ENCODE data around the gene JPH4.
A peak's percentile ranks its signal among the peaks of the same experiment; 100 is the strongest.
"Not testable (repeated sequence)": the region's sequence is repeated elsewhere in the genome, so short reads cannot be mapped to it uniquely, and the experiment has no call there.

JPH4 gene

DNA sequence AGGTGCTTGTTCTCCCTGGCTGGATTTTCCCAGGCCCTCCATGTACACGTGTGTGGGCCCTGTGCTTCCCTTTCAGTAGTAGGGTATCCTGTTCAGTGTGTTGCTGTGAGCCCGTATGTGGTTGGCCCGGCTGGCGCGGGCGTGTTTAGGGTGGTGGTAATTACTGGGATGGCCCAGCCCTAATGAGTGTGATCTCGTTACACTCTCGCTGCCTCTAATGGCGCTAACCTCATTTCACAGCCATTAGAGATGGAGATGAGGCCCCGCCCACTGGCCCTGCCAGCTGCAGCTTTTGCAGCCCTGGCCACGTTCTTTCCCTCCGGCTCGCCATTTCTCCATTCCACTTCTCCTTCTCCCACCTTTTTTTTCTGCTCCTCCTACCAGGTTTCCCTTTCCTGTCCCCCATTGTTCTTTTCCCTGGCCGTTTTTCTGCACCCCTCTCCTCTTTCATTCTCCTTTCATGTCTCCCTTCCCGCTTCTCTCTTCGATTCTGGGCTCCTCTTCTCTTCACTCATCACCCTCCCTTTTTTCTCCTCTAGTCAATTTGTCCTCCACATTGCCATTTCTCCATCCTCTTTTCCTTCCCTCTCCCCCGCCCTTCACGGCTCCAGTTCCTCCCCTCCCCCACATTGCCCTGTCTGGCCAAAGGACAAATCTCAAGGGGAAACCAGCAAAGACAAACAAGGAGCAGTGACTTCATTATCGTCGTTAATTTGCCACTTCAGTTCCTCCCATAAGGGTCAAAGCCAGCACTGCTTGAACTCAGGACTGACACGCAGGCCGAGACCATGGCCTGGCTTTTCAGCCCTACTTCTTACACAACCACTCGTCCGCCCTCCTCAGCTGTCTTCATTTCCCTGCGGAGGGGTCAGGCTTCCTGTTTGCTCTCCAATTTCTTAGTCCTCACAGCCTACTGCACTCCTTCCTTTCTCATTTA, 33.8 kb downstream of the JPH4 start:
- DNase-seq, result no peak

DNA sequence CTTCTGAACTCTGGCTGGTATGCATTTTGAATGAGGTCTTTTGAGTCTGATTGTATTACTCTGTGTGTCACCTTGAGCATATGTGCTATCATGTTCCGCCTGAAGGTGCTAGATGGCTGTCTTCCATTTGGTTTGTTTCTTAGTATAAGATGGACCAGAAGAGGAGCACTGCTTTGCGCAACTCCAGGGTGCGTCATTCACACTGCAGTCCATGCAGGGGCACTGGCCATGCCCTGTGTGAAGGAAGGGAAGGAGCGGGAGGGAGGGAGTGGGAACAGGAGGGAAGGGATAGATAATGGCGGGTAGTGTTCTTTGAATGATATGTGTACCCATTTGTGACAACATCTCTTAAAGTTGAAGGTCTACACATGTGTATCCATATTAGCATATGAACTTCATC, 35.2 kb downstream of the JPH4 start:
- no peak for DNase-seq

- DNase-seq, result no peak
Observed at GRCh38 chr14:23542261-23542660, 36.3 kb downstream of the JPH4 start.

- no peak for DNase-seq
Observed at GRCh38 chr14:23540141-23540469, 38.5 kb downstream of the JPH4 start.

GRCh38 chr14:23539248-23540140, 39.1 kb downstream of the JPH4 start:
- DNase-seq, result peak; percentile 73

GRCh38 chr14:23538785-23539184, 39.8 kb downstream of the JPH4 start:
- DNase-seq, result peak; percentile 85

DNA sequence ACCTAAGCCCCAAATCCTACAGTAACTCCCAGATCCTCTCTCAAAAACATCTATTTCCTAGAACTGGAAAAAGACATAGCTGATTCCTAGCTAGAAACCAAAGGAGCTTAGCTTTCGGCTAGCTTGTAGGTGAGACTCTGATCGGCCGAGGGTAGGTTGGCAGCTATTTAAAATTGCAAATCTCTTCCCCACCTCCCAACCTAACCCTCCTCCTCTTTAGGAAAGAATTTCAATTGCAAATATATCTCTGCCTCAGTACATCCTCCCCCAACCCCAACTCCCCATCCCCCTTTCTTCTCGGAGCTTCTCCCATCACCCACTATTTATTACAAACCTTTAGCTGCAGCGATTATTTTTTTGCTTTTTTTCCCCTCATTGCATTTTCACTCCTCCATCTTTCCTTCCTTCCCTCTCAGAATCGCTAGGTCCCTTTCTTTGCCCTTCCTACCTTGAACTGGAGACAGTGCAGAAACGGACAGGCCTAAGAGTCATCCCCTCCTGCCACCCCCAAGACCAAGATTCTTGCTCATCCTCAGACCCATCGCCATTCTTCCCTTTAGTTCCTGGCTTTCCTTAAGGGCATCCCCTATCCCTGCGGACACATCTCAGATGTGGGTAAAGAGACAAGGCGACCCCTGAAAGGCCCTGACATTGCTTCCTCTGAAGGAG, 40.4 kb downstream of the JPH4 start:
- no peak for DNase-seq

DNA sequence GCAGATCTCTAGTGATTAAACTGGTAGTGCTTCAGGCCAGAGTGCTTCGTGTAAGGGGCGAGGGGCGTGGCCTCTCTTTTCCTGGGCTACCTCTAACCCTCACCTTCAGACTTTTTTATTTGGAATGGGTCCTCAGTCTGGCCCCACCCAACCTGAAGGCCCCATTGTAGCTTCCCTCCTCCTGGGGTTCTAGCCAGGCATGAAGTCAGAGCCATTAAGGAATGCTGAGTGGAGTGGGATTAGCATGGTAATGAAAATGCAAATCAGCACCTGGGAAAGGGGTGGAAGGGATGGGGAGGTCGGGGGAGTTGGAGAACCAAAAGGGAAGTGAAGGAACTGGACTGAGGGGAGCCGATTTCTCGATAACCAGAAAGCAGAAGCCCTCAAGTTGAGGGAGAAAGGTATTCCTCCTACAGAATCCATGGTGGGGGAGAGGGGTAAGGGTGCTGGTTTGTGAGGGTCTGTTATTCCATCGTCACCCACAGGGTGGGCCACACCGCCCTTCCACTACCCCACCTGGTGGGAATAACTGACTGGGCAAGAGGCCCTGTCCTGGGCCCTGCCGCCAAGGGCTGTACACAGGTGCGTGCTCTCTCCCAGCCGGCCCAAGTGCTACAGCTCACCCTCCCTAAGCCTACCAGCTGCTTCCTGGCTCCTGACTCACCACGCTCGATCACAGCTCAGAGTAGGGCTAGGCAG, 41.1 kb downstream of the JPH4 start:
- DNase-seq, result peak; percentile 24

DNA sequence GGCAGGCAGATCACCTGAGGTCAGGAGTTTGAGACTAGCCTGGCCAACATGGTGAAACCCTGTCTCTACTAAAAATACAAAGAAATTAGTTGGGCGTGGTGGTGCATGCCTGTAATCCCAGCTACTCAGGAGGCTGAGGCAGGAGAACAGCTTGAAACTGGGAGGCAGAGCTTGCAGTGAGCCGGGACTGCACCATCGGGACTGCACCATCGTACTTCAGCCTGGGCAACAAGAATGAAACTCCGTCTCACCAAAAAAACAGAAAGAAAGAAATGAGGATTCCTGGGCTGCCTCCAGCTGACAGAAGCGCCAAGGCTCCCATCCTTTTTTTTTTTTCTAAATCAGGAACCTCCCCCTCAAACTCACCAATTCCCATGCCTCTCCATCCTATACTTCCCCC, 41.7 kb downstream of the JPH4 start:
- not testable (repeated sequence) for DNase-seq

DNA sequence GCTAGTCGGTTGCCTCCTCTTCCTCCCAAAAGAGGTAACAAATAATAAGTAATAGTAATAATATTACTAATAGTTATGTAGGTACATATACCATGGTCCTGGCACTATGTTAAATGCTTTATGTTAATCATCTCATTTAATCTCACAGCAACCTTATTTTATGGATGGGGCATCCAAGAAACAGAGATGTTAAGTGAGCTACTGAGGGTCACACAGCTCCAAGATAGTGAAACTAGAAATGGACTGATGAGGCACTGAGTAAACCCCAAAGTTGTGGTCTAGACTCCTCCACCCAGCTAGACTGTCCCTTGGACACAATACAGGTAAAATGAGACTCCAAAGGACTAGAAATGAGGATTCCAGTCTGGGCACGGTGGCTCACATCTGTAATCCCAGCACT, 42.1 kb downstream of the JPH4 start:
- DNase-seq, result no peak

DNA sequence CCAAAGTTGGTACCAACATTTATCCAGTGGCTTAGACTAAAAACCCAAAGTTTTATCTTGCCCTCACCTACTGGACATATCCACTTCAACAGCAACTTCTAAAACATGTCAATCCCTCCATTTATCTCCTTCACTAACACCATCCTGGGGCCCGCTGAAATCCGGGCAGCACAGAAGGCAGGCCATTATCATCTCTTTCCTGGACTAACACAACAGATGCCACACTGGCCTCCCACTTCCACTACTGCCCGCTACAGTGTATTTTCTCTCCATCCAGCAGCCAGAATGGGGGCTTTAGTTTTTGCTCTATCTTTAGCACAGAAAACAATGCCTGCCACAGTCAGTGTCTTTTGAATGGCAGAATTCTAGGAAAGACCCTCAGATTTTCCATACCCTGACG, 42.6 kb downstream of the JPH4 start:
- no peak for DNase-seq

- no peak for DNase-seq
Observed at GRCh38 chr14:23533652-23534435, 44.7 kb downstream of the JPH4 start.

GRCh38 chr14:23532658-23533057, 45.9 kb downstream of the JPH4 start:
- DNase-seq, result no peak

- DNase-seq, result no peak
Observed at GRCh38 chr14:23531391-23531790, 47.2 kb downstream of the JPH4 start.

GRCh38 chr14:23530375-23531055, 48.1 kb downstream of the JPH4 start:
- DNase-seq, result no peak

DNA sequence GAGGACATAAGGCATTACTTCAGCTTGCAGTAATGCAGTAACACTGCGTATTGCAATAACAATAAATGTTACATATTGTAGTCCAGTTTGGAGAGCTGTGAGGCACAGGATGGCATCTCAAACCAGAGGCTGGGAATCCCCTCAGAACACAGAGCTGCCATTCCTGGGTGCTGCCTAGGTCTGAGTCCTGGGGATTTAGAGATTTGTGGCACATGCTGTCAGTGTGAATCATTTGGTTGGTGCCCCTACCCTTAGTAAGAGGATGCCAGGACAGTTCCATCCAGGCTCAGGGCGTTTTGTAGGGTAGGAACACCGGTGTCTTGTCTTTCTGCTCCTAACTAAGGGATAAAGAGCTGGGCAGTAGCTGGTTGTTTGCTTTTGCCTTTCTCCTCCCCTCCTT, 49.6 kb downstream of the JPH4 start:
- DNase-seq, result no peak

DNA sequence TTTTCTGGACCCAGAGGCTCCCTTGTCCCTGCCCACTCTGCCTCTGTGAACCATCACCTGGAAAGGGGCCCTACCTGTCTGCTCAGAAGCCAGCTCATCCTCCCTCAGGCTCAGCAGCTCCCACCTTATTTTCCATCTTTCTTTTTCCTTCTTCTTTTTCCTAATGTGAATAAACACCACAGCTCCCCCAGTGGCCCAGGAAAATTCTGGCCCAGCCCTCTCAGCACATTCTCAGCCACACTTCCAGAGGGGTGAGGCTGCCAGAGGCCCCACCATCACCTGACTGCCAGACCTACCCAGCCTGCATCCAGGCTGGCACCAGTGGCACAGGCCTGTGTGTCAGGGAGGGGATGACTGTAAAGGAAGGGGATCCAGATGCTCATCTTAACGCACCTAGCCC, 50.0 kb downstream of the JPH4 start:
- no peak for DNase-seq

DNA sequence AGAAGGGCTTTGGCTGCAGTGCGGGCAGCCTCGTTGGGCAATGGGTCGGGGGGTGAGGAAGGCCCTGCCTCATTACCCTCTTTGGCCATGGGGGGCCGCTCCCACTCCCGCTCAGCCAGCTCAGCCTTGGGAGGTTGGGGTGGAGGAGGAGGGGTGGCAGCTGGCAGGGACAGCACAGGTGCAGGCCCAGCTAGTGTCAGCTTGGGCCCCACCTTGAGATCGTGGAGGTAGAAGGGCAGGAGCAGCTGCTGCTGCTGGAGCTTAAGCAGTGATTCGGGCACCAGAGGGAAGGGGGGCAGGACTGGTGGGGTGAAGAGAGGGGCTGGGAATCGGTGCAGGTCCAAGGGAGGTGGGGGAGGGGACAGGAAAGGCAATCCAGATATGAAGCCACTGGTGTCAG, 53.0 kb downstream of the JPH4 start:
- DNase-seq, result no peak

DNA sequence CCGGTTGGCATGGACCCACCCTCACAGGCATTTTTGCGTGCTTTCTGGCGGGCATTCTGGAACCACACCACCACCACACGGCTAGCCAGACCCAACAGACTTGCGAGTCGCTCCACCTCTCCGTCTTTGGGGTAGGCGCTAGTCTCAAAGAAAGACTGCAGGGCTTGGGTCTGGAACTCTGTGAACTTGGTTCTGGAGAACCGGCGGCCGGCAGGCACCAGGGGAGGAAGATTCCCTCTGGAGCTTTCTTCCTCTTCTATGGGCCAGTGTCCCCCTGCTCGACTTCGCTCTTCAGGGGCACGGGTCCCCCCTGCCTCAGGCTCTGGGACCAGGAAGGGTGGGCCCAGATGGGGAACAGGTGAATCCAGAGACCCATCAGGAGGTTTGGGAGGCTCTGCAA, 53.6 kb downstream of the JPH4 start:
- no peak for DNase-seq

- DNase-seq, result no peak
Observed at GRCh38 chr14:23523229-23524016, 55.2 kb downstream of the JPH4 start.
